WTC11 (cell line): ENCODE data around the gene GRAMD2A. TPM values are rescaled to one million over a fixed set of nuclear protein-coding genes. Genes with fewer than 3 reads are reported as not detected.

Experiments
- ATAC-seq: fragments of 200-7000 bp; cut with Tn5 transposase; 2 replicates; pipeline ENCODE4 v1.10.0; 2021; ENCODE audit warnings: mild to moderate bottlenecking, moderate library complexity
- CTCF ChIA-PET: fragments of 300-600 bp; sonication (Branson Sonifier 250); formaldehyde crosslinking; loops from one replicate; lab custom pipeline; 2021; ENCODE audit warnings: antibody characterized with exemption; lab: Charles Lee
- POLR2A ChIA-PET: fragments of 350-600 bp; sonication (Branson Sonifier 250); formaldehyde crosslinking; loops from one replicate; lab custom pipeline; 2021; ENCODE audit warnings: antibody characterized with exemption; lab: Charles Lee
- DNase-seq: peaks from one replicate; pipeline ENCODE4 v3.0.0; 2021; ENCODE audit warnings: low spot score
- H3K27ac Mint-ChIP-seq: 2 replicates; pipeline ENCODE4 v1.8.0; 2021; ENCODE audit warnings: mixed read lengths
- H3K27me3 Mint-ChIP-seq: 2 replicates; pipeline ENCODE4 v1.8.0; 2021; ENCODE audit warnings: low read depth, mild to moderate bottlenecking, moderate library complexity, mixed read lengths
- H3K36me3 Mint-ChIP-seq: 2 replicates; pipeline ENCODE4 v1.8.0; 2021; ENCODE audit warnings: mixed read lengths
- H3K4me1 Mint-ChIP-seq: 2 replicates; pipeline ENCODE4 v1.8.0; 2022; ENCODE audit warnings: mixed read lengths
- H3K4me3 Mint-ChIP-seq: 2 replicates; pipeline ENCODE4 v1.8.0; 2021; ENCODE audit warnings: mild to moderate bottlenecking, moderate library complexity, mixed read lengths
- H3K9me3 Mint-ChIP-seq: 2 replicates; pipeline ENCODE4 v1.8.0; 2021; ENCODE audit warnings: mixed read lengths
- ATF3 ChIP-seq: sonication (generic); formaldehyde crosslinking; conservative IDR thresholded peaks from 2 replicates; pipeline ENCODE4 v1.8.1; 2022; ENCODE audit warnings: mild to moderate bottlenecking, missing genetic modification reagents
- ATF6 ChIP-seq: sonication (generic); formaldehyde crosslinking; IDR thresholded peaks from 2 replicates; pipeline ENCODE4 v1.8.1; 2023; ENCODE audit warnings: mild to moderate bottlenecking, missing genetic modification reagents
- CBFB ChIP-seq: sonication (generic); formaldehyde crosslinking; IDR thresholded peaks from 2 replicates; pipeline ENCODE4 v1.8.1; 2022; ENCODE audit warnings: mild to moderate bottlenecking, low read depth, missing genetic modification reagents
- CREB1 ChIP-seq: sonication (generic); formaldehyde crosslinking; IDR thresholded peaks from 2 replicates; pipeline ENCODE4 v1.8.0; 2023; ENCODE audit warnings: mild to moderate bottlenecking, missing genetic modification reagents
- CREM ChIP-seq: sonication (generic); formaldehyde crosslinking; IDR thresholded peaks from 2 replicates; pipeline ENCODE4 v1.8.1; 2022; ENCODE audit warnings: mild to moderate bottlenecking, missing genetic modification reagents, moderate library complexity
- E2F4 ChIP-seq: sonication (generic); formaldehyde crosslinking; IDR thresholded peaks from 2 replicates; pipeline ENCODE4 v1.8.1; 2022; ENCODE audit warnings: low read depth, mild to moderate bottlenecking, moderate library complexity, missing genetic modification reagents, borderline replicate concordance
- ELF4 ChIP-seq: sonication (generic); formaldehyde crosslinking; IDR thresholded peaks from 2 replicates; pipeline ENCODE4 v1.8.1; 2022; ENCODE audit warnings: low read depth, mild to moderate bottlenecking, moderate library complexity, missing genetic modification reagents
- ERG ChIP-seq: fragments of 250-450 bp; sonication (Bioruptor Pico); IDR thresholded peaks from 2 replicates; pipeline ENCODE4 v1.8.0; 2021; ENCODE audit warnings: mild to moderate bottlenecking
- GABPB1 ChIP-seq: sonication (generic); formaldehyde crosslinking; IDR thresholded peaks from 2 replicates; pipeline ENCODE4 v1.8.1; 2023; ENCODE audit warnings: mild to moderate bottlenecking, missing genetic modification reagents
- HMGA2 ChIP-seq: fragments of 250-450 bp; sonication (Bioruptor Pico); IDR thresholded peaks from 2 replicates; pipeline ENCODE4 v1.4.0; 2021; ENCODE audit warnings: mild to moderate bottlenecking, moderate library complexity
- JUN ChIP-seq: sonication (generic); formaldehyde crosslinking; IDR thresholded peaks from 2 replicates; pipeline ENCODE4 v1.8.0; 2023; ENCODE audit warnings: mild to moderate bottlenecking, missing genetic modification reagents
- KAT7 ChIP-seq: sonication (generic); formaldehyde crosslinking; IDR thresholded peaks from 2 replicates; pipeline ENCODE4 v1.8.1; 2023; ENCODE audit warnings: missing genetic modification reagents, mild to moderate bottlenecking, borderline replicate concordance
- NFE2L1 ChIP-seq: sonication (generic); formaldehyde crosslinking; IDR thresholded peaks from 2 replicates; pipeline ENCODE4 v1.8.1; 2023; ENCODE audit warnings: missing genetic modification reagents
- NR3C1 ChIP-seq: sonication (generic); formaldehyde crosslinking; conservative IDR thresholded peaks from 2 replicates; pipeline ENCODE4 v1.8.1; 2023; ENCODE audit warnings: low read depth, mild to moderate bottlenecking, missing genetic modification reagents
- PRRX2 ChIP-seq: fragments of 250-450 bp; sonication (Bioruptor Pico); IDR thresholded peaks from 2 replicates; pipeline ENCODE4 v1.8.0; 2021; ENCODE audit warnings: mild to moderate bottlenecking
- RELA ChIP-seq: sonication (generic); formaldehyde crosslinking; IDR thresholded peaks from 2 replicates; pipeline ENCODE4 v1.8.1; 2022; ENCODE audit warnings: missing genetic modification reagents, mild to moderate bottlenecking, borderline replicate concordance
- SMAD4 ChIP-seq: sonication (generic); formaldehyde crosslinking; IDR thresholded peaks from 2 replicates; pipeline ENCODE4 v1.8.0; 2022; ENCODE audit warnings: mild to moderate bottlenecking, missing genetic modification reagents
- SOX15 ChIP-seq: fragments of 250-450 bp; sonication (Bioruptor Pico); IDR thresholded peaks from 2 replicates; pipeline ENCODE4 v1.9.0; 2021; ENCODE audit warnings: mild to moderate bottlenecking
- SP1 ChIP-seq: sonication (generic); formaldehyde crosslinking; conservative IDR thresholded peaks from 2 replicates; pipeline ENCODE4 v1.8.1; 2022; ENCODE audit warnings: missing genetic modification reagents
- STAT6 ChIP-seq: sonication (generic); formaldehyde crosslinking; conservative IDR thresholded peaks from 2 replicates; pipeline ENCODE4 v1.8.1; 2023; ENCODE audit warnings: mild to moderate bottlenecking, low read depth, missing genetic modification reagents, moderate library complexity
- TEAD4 ChIP-seq: sonication (generic); formaldehyde crosslinking; IDR thresholded peaks from 2 replicates; pipeline ENCODE4 v1.8.0; 2022; ENCODE audit warnings: mild to moderate bottlenecking, missing genetic modification reagents
- ZBTB21 ChIP-seq: sonication (generic); formaldehyde crosslinking; IDR thresholded peaks from 2 replicates; pipeline ENCODE4 v1.8.1; 2023; ENCODE audit warnings: mild to moderate bottlenecking, missing genetic modification reagents, borderline replicate concordance
- ZBTB43 ChIP-seq: sonication (generic); formaldehyde crosslinking; IDR thresholded peaks from 2 replicates; pipeline ENCODE4 v1.8.1; 2023; ENCODE audit warnings: mild to moderate bottlenecking, missing genetic modification reagents
- ZNF219 ChIP-seq: sonication (generic); formaldehyde crosslinking; IDR thresholded peaks from 2 replicates; pipeline ENCODE4 v1.8.0; 2023; ENCODE audit warnings: missing genetic modification reagents, mild to moderate bottlenecking, borderline replicate concordance
- ZNF263 ChIP-seq: sonication (generic); formaldehyde crosslinking; IDR thresholded peaks from 2 replicates; pipeline ENCODE4 v1.8.1; 2022; ENCODE audit warnings: low read depth, mild to moderate bottlenecking, moderate library complexity, missing genetic modification reagents
- ZNF396 ChIP-seq: fragments of 250-450 bp; sonication (Bioruptor Pico); IDR thresholded peaks from 2 replicates; pipeline ENCODE4 v1.8.0; 2021; ENCODE audit warnings: mild to moderate bottlenecking, moderate library complexity, borderline replicate concordance
- ZNF512 ChIP-seq: sonication (generic); formaldehyde crosslinking; IDR thresholded peaks from 2 replicates; pipeline ENCODE4 v1.8.1; 2022; ENCODE audit warnings: missing genetic modification reagents, borderline replicate concordance
- ZNF671 ChIP-seq: fragments of 250-450 bp; sonication (Bioruptor Pico); IDR thresholded peaks from 2 replicates; pipeline ENCODE4 v1.8.0; 2021; ENCODE audit warnings: mild to moderate bottlenecking
- total RNA-seq: library from RNA; stranded (reverse); gene quantifications from 3 replicates; pipeline ENCODE4 v1.2.3, GENCODE V29; 2021

Gene GRAMD2A
- total RNA-seq, 1 experiment from 2014 or later, result 1.9 TPM

GRCh38 chr15:72235298-72235697, 37.7 kb upstream of the GRAMD2A start:
- no peak for ATAC-seq
- no peak overlapping the region for H3K27ac Mint-ChIP-seq
- H3K4me3 Mint-ChIP-seq, result no peak overlapping the region
- H3K27me3 Mint-ChIP-seq, result peaks cover 84% of the 10 kb centered on the region
- peaks cover 30% of the 10 kb centered on the region for H3K4me1 Mint-ChIP-seq
- ChIA-PET CTCF (interaction anchor here (3.5 kb wide), 1 partner anchor 9 kb away, joined by 15 read pairs; no protein-coding TSS in a partner anchor), POLR2A (no interaction called here)
- no peaks in the 10 kb centered on the region for H3K9me3 Mint-ChIP-seq
- H3K36me3 Mint-ChIP-seq, result peaks cover 9% of the 10 kb centered on the region
- DNase-seq, result no peak
- no peak for TF ChIP-seq E2F4
- TF ChIP-seq CREB1 (CRISPR knock-in tag), result no peak
- no peak for TF ChIP-seq ZNF396 (CRISPR knock-in tag)
- TF ChIP-seq JUN (CRISPR knock-in tag), result no peak
- no peak for TF ChIP-seq NR3C1 (CRISPR knock-in tag)
- no peak for TF ChIP-seq HMGA2
- TF ChIP-seq STAT6, result no peak
- TF ChIP-seq GABPB1 (CRISPR knock-in tag), result no peak
- TF ChIP-seq ATF3 (CRISPR knock-in tag), result no peak
- no peak for TF ChIP-seq SOX15 (CRISPR knock-in tag)
- no peak for TF ChIP-seq ZNF512
- TF ChIP-seq ZNF671, result no peak
- no peak for TF ChIP-seq NFE2L1 (CRISPR knock-in tag)
- TF ChIP-seq TEAD4, result no peak
- no peak for TF ChIP-seq ZBTB43 (CRISPR knock-in tag)
- TF ChIP-seq ELF4 (CRISPR knock-in tag), result no peak
- TF ChIP-seq ZBTB21 (CRISPR knock-in tag), result no peak
- TF ChIP-seq CREM (CRISPR knock-in tag), result no peak
- no peak for TF ChIP-seq PRRX2 (CRISPR knock-in tag)

GRCh38 chr15:72233769-72234168, 36.2 kb upstream of the GRAMD2A start:
- ATAC-seq (no peak), DNase-seq (no peak)
- H3K36me3 Mint-ChIP-seq, result peaks cover 10% of the 10 kb centered on the region
- TF ChIP-seq JUN (CRISPR knock-in tag) (no peak), SP1 (CRISPR knock-in tag) (no peak), RELA (CRISPR knock-in tag) (no peak), SMAD4 (CRISPR knock-in tag) (no peak), ELF4 (CRISPR knock-in tag) (no peak), NFE2L1 (CRISPR knock-in tag) (no peak), ZNF263 (CRISPR knock-in tag) (no peak), ZNF219 (CRISPR knock-in tag) (no peak), ERG (CRISPR knock-in tag) (no peak), CBFB (no peak), KAT7 (CRISPR knock-in tag) (no peak), ATF6 (CRISPR knock-in tag) (no peak)

More at GRCh38 chr15:72233769-72234168, 36.2 kb upstream of the GRAMD2A start:
- peaks cover 69% of the 10 kb centered on the region for H3K27me3 Mint-ChIP-seq
- POLR2A ChIA-PET, result no interaction called here
- H3K4me3 Mint-ChIP-seq, result no peak overlapping the region
- no peak overlapping the region for H3K27ac Mint-ChIP-seq
- H3K4me1 Mint-ChIP-seq, result peaks cover 39% of the 10 kb centered on the region
- CTCF ChIA-PET, result no interaction called here
- no peaks in the 10 kb centered on the region for H3K9me3 Mint-ChIP-seq
